Inferior parietal cortex (tissue), 1 donor: ENCODE data around the gene ZNF3.

Source experiments
- DNase-seq: peaks from one replicate; pipeline ENCODE4 v3.0.0-alpha.2; 2016; ENCODE audit errors: extremely low spot score

ZNF3 gene

DNA sequence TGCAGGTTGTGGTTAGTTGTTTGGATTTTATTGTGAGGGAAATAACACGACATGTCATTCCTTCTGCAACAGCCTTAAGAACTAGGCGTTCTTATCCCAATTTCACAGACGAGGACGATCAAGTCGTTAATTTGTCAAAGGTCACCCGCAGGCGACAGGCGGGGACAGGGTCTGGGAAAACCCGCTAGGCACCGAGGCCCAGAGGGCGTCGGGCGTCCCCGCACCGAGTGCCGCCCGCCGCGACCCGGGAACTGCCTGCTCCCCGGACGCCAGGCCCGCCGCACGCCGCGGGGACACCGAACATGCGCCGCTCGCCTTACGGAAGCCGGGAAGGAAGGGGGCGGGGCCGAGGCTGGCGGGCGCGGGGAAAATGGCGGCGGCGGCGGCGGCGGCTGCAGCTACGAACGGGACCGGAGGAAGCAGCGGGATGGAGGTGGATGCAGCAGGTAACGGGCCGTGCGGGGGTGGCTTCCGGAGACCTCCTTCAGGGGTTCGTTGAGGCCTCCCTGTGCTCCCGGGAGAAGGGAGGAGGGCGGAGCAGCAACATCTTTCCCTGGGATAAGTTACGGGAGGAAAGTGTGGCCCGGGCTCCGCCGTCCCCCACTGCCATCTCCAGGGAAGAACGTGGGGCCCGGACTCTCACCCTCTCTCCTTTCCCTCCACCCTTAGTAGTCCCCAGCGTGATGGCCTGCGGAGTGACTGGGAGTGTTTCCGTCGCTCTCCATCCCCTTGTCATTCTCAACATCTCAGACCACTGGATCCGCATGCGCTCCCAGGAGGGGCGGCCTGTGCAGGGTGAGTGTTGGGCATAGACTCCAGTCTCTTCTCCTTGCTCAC lies 7.3 kb upstream of the ZNF3 start, which contains the start of gene COPS6:
COPS6 (plus strand) TSS at position 349 of the 837 bp plus-strand sequence; CDS start at position 371, 22 bp downstream.
- peak; percentile 81 for DNase-seq

DNA sequence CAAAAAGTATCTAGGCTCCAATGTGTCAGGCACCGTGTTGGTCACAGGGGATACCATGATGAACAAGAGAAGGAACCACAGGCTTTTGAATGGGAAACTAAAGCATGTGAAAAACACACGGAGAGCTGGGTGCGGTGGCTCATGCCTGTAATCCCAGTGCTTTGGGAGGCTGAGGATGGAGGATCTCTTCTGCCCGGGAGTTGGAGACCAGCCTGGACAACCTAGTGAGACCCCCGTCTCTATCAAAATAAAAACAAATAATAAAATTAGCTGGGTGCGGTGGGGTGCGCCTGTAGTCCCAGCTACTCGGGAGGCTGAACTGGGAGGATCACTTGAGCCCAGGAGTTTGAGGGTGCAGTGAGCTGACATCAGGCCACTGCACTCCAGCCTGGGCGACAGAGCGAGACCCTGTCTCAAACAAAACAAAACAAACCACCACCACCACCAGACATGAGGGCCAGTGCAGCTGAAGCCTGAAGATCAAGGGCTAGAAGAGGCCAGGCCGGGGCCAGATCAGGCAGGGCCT lies 6.6 kb upstream of the ZNF3 start:
- DNase-seq: no peak

DNA sequence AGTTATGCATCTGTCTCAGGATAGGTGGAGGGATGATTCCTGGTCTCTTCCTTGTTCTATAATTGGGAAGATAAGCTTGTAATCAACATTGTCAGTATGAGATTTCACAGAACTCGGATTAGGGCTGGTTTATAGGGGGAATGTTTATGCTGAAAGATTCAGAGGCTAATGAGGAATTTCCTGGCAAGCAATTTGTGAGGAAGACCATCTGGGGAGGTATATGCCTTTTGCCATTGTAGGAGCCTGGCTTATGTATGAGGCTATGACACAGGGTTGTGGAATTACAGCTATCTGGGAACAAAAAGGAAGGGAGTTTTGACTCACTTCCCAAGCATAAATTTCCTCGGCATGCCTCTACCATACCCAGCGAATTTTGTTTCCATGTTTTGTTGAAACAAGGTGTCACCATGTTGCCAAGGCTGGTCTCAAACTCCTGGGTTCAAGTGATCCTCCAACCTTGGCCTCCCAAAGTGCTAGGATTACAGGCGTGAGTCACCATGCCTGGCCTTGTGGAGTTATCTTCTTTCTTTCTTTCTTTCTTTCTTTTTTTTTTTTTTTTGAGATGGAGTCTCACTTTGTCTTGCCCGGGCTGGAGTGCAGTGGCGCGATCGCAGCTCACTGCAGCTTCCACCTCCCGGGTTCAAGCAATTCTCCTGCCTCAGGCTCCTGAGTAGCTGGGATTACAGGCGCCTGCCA lies 5.7 kb upstream of the ZNF3 start:
- DNase-seq: no peak

DNA sequence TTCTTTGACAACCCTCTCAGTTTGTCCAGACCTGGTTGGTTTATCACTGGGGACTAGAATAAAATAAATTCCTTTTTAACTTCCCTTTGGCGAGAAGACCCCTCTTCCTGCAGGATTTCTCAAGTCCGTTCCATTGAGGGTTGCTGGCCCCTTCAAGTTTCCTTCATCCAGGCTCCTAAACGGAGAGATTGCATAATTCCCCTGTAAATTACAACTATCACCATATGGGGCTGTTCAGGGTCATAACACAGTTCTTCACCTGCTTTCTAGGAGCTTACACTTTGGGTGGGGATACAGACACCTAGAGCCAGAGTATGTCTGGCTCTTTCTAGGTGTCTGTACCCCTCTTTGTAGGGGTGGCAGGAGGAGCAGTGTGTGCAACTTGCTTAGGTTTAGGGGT lies 4.0 kb upstream of the ZNF3 start:
- DNase-seq: no peak

DNA sequence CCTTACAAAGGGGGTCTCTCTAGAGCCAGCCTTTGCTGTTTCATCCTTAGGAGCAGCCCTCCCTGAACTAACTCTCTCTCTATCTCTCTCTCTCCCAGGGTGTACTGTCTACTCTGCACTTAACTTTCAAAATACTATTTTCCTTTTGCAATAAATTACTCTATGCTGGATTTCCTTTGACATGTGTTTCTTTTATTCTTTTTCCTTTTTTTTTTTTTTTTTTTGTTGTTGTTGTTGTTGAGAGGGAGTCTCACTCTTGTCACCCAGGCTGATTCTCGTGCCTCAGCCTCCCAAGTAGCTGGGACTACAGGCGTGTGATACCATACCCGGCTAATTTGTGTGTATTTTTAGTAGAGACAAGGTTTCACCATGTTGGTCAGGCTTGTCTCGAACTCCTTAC lies 1.5 kb upstream of the ZNF3 start:
- DNase-seq: no peak

DNA sequence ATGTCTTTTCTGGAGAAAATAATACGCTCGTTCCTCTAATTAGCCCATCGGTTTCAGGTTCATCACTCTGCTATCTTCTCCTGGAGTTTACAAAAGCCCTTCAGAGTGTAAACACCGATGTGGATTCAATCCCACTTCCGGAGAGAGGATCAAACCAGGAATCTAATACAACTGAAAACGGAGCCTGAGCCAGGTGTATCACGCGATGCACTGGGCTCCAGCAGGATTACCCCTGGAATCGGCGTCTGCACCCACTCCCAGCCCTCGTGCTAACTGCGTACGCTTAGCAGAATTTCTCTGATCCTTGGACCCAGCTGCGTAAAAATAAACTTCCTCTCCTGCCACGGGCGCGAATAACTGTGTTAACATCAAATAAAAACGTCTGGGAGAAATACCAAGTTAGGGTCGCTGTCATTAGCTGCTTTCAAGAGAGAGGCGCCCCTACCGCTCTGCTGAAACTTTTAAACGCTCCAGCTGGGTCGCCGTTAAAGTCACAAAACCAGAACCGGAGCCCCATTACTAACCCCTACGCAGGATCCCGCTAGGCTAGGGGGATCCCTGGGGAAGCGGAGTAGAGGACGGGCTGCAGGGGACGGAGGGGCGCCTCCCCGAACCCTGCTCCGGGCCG lies 502 bp downstream of the ZNF3 start:
- no peak for DNase-seq

DNA sequence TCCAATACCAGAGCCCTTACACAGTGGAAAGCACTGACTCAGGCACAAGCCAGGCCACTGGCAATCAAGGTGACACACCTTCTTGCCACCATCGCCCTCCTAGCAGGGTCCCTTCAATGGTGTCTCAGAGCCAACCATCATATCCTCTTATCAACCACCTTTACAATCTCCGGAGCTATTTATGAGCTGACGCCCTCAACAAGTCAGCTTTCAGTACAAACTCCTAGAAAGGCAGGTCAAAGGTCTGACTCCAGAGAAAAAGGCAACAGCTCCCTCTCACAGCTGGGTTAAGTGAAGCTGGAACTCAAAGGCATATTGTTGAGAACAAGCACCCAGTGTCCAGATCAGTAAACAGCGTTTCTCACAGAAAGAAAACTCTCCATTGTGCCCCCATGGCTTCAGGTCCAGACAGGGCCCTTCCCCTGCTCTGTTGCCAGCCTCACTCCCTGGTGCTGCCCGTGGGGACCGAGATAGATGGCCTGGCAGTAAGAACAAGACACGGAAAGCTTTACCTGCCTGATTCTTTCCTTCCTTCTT lies 2.4 kb downstream of the ZNF3 start:
- peak; percentile 72 for DNase-seq

DNA sequence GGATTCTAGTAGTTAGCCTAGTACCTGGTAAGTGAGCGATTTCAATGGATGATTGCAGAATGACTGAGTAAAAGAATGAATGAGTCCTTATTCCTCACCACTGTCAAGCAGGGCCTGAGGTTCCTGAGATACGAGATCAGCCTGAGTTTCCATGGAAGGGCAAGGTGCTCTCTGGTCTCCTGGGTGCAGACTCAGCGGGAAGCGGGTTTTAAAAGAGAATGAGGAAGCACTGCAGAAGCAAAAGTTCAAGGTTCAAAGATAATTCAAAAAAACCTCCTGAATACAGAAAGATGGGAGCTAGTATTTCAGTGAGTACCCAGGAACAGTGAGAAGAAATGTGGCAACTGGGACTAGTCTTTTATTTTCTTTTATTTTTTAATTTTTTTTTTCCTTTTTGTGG lies 4.3 kb downstream of the ZNF3 start:
- no peak for DNase-seq

DNA sequence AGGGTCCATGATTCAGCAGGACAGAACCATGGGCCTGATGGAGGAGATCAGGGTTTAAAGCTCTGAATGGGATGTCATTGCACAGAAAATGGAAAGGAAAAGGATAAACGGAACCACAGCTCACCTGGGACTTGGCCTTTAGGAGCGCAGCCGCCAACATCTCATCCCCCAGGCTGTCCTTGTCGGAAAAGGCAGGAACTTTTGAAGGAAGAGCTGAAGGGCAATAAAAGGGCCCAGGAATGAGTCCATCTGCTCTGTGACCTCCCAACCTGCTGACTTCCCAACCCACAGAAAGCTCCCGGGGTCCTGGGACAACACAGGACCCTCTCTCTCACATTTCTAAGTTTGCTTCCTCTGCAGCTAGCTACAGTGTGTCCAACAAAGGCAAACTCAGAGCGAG lies 6.1 kb downstream of the ZNF3 start:
- no peak for DNase-seq

DNA sequence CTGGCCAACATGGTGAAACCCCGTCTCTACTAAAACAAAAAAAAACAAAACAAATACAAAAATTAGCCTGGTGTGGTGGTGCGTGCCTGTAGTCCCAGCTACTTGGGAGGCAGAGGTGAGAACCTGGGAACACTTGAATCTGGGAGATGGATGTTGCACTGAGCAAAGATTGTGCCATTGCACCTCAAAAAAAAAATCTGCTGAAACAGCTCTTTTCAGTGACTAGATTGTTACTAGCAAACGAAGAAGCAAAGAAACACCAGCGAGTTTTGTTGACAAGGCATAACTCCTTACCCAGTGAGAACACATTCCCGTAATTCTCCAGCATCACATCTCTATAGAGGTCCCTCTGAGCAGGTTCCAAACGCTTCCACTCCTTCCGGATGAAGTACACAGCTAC lies 6.7 kb downstream of the ZNF3 start:
- DNase-seq: no peak

DNA sequence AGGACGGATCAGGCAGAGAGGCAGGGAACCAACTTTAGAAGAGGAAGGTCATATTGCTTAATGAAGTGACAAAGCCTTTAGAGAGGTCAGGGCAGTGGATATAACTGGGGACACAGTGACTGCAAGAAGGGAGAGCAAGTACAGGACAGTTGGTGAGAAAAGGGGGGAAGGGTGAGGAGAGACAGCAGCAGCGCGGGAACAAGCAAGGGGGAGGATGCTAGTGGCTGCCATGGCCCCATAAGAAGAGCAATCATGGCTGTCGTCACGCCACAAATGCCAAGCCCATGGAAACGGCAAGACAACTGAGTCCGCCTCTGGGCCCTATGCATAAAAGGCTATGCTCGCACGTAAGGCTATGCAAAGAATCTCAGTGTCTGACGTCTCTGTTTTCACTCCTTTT lies 9.1 kb downstream of the ZNF3 start:
- DNase-seq: no peak

DNA sequence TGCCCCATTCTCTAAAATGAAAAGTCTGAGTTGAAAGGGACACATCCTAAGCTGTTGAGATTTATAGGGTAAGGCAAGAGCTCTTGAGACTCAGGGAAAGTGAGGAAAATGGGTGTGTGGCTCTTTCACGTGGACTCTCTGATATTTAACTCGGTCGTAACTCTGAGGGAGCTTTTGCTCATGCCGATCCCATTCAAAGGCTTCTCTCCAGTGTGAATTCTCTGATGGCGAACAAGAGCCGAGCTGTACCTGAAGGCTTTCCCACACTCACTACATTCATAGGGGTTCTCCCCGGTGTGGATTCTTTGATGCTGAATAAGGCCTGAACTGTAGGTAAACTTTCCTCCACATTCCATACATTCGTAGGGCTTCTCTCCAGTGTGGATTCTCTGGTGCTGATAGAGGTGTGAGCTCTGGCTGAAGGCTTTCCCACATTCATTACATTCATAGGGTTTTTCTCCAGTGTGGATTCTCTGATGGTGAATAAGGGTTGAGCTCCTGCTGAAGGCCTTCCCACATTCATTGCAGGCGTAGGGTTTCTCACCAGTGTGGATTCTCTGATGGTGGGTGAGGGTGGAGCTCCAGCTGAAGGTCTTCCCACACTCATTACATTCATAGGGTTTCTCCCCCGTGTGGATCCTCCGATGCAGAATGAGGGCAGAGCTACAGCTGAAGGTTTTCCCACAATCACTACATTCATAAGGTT lies 10.4 kb downstream of the ZNF3 start:
- DNase-seq: no peak

DNA sequence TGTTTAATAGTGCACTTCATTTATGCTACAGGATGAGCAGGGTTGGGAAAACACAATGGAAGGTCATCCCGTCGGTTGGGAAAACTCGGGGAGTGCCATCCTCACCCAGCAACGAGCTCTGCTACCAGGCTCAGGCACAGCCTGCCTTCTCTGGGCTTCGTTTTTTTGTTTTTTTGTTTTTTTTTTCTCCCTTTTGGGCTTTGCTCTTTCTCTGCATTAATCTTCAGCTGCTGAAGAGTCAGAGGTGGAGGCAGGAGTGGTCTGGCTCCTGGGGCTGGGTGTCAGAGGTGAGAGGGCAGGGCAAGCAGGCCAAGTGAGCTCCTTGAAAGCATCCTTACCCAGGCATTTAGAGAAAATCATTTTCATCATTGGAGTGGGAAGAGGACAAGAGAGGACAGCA lies 11.5 kb downstream of the ZNF3 start:
- DNase-seq: no peak

DNA sequence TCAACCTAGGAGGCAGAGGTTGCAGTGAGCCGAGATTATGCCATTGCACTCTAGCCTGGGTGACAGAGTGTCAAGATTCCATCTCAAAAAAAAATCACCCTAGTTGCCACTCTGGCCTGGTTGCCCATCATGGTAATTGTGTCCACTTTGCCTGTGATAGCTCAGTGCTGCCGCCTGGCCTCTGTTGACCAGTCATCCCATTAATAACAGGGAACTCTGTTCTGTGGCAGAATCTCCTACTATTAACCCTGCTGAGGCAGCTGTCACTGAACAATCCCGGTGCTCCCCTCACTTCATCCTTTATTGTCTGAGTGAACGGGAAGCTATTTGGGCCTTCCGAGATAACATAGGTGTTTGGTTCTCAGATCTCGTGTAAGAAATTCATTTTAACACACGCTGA lies 14.6 kb downstream of the ZNF3 start:
- no peak for DNase-seq

DNA sequence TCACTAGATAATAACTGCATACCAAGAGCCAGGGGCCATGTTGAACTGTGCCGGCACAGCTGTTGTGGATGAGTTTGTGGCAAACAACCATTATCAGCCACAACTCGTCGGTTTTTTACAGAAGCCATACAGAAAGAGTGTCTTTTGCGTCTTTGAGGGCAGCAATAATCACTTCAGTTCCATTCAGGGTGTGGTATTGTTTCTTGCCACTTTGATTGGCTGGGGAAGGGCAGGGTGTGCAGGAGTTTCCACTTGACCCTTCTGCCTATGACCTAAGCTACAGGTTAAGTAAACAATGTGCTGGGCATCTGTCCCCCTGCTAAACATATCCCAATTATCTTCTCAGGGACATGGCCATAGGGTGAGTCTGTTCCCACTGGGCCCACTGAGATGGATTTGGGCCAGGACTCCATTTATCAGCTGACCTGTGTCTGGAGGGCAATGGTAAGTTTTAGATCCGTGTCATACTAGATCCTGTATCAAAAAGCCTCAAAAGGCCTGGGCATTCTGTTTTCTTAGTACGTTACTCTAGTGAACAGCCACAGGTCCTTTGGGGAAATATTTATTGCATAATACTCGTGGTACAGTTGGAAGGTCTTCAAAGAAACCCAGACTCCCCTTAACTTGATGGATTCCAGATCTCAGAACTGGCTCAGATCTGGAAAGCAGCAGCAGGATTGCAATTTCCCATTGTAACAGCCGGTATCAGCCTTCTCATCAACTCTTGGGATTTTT lies 15.9 kb downstream of the ZNF3 start:
- DNase-seq: no peak

DNA sequence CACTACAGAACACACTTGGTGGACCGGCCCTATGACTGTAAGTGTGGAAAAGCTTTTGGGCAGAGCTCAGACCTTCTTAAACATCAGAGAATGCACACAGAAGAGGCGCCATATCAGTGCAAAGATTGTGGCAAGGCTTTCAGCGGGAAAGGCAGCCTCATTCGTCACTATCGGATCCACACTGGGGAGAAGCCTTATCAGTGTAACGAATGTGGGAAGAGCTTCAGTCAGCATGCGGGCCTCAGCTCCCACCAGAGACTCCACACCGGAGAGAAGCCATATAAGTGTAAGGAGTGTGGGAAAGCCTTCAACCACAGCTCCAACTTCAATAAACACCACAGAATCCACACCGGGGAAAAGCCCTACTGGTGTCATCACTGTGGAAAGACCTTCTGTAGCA lies 17.4 kb downstream of the ZNF3 start:
- no peak for DNase-seq

DNA sequence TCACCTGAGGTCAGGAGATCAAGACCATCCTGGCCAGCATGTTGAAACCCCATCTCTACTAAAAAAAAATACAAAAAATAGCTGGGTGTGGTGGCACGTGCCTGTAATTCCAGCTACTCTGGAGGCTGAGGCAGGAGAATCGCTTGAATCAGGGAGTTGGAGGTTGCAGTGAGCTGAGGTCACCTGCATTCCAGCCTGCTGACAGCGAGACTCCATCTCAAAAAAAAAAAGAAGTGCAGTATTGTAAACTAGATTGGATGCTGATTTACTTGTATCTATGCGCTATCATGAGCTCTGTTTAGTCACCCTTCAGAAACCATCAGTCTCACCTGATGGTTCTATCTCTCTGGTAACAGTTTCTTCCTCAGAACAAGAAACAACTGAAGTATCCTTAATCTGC lies 18.1 kb downstream of the ZNF3 start:
- no peak for DNase-seq

DNA sequence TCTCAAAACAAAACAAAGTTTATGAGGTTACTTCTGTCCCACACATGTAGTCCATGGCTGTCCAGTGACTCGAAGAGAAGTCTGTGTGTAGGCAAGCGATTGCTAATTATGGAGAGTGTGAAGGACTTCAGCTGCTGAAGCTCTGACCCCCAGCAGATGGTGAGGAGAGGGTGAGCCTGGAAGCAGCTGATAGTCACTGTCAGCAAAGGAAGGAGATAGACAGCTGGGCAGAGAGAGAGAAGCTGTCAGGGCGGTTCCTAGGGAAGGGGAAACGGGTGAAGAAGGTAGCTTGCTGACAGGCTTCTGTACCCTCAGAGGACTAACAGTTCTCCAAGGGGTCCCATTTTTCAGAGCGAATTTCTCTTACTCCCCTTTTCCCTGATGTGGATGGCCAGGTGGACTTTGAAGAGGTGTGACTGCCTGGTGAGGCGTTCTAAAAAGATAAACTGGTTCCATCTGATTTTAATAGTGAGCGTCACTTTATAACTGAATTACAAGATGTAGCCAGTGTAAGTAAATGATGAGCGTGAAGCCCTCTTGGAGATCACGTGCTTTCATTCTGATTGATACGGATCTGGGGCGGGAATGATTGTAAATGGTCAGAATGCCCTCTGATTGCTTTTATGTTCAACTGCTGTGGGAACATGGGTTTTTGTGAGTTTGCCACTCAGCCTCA lies 19.9 kb downstream of the ZNF3 start:
- DNase-seq: no peak

DNA sequence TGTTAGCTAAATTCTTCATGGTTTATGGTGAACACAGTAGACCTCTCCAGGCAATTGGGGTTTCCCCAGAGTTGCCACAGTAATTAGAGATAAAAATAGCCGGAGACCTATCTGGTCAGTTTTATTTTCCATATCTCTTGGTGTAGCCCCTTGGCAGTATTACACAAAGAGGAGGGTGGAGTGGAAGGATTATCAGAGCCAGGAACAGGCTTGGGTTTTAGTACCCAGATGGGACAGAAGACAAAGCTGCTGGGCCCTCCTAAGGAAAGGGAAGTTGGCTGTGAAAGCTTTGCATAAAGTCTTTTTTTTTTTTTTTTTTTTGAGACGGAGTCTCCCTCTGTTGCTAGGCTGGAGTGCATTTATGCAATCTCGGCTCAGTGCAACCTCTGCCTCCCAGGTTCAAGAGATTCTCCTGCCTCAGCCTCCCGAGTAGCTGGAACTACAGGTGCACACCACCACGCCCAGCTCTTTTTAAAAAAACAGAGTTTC lies 22.2 kb downstream of the ZNF3 start:
- no peak for DNase-seq

DNA sequence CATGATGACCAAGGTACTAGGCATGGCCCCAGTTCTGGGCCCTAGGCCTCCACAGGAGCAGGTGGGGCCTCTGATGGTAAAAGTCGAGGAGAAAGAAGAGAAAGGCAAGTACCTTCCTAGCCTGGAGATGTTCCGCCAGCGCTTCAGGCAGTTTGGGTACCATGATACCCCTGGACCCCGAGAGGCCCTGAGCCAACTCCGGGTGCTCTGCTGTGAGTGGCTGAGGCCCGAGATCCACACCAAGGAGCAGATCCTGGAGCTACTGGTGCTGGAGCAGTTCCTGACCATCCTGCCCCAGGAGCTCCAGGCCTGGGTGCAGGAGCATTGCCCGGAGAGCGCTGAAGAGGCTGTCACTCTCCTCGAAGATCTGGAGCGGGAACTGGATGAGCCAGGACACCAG lies 24.5 kb downstream of the ZNF3 start:
- DNase-seq: no peak
